HepG2 (cell line): ENCODE measurements around the gene ALG10B. TPM values are rescaled to one million over a fixed set of nuclear protein-coding genes. Genes with fewer than 3 reads are reported as not detected.

Source experiments
- JUNB ChIP-seq: sonication (generic); formaldehyde crosslinking; IDR thresholded peaks from 2 replicates; pipeline ENCODE4 v1.8.0; 2022; ENCODE audit warnings: missing genetic modification reagents, mild to moderate bottlenecking, borderline replicate concordance
- MXD4 ChIP-seq: IDR thresholded peaks from 2 replicates; pipeline ENCODE4 v1.6.1; 2016; ENCODE audit warnings: mild to moderate bottlenecking, missing biosample characterization, missing genetic modification reagents
- NR2F2 ChIP-seq: IDR thresholded peaks from 2 replicates; pipeline ENCODE4 v1.6.1; 2012; ENCODE audit warnings: low read depth, inconsistent platforms, borderline replicate concordance
- POGZ ChIP-seq: sonication (generic); formaldehyde crosslinking; IDR thresholded peaks from 2 replicates; pipeline ENCODE4 v1.4.0; 2020; ENCODE audit warnings: mild to moderate bottlenecking, missing genetic modification reagents
- SMARCC2 ChIP-seq: fragments of 450-650 bp; IDR thresholded peaks from 2 replicates; pipeline ENCODE4 v1.6.1; 2017; ENCODE audit warnings: antibody characterized with exemption, mild to moderate bottlenecking
- SNAPC2 ChIP-seq: sonication (generic); formaldehyde crosslinking; IDR thresholded peaks from 2 replicates; pipeline ENCODE4 v1.8.1; 2022; ENCODE audit warnings: mild to moderate bottlenecking, missing genetic modification reagents
- SOX6 ChIP-seq, 2 experiments: fragments of 450-650 bp in 1 of 2; sonication (generic) in 1 of 2; formaldehyde crosslinking in 1 of 2; IDR thresholded peaks; 2 replicates each; pipeline versions ENCODE4 v1.4.0 to v1.6.1; 2017 to 2020; ENCODE audit warnings: antibody characterized with exemption in 1 of 2, mild to moderate bottlenecking in 1 of 2, missing genetic modification reagents in 1 of 2
- SP2 ChIP-seq: sonication (generic); formaldehyde crosslinking; IDR thresholded peaks from 2 replicates; pipeline ENCODE4 v1.5.1; 2020; ENCODE audit warnings: mild to moderate bottlenecking, missing genetic modification reagents
- THRA ChIP-seq: sonication (generic); formaldehyde crosslinking; IDR thresholded peaks from 2 replicates; pipeline ENCODE4 v1.4.0; 2020; ENCODE audit warnings: missing genetic modification reagents, borderline replicate concordance
- WIZ ChIP-seq: sonication (generic); formaldehyde crosslinking; IDR thresholded peaks from 2 replicates; pipeline ENCODE4 v1.5.1; 2020; ENCODE audit warnings: mild to moderate bottlenecking, missing genetic modification reagents
- ZBTB10 ChIP-seq: sonication (generic); formaldehyde crosslinking; IDR thresholded peaks from 2 replicates; pipeline ENCODE4 v1.4.0; 2020; ENCODE audit warnings: missing genetic modification reagents, borderline replicate concordance
- ZNF251 ChIP-seq: sonication (generic); formaldehyde crosslinking; IDR thresholded peaks from 2 replicates; pipeline ENCODE4 v1.9.0; 2021; ENCODE audit warnings: mild to moderate bottlenecking, missing genetic modification reagents
- polyA plus RNA-seq, 8 experiments: library from polyadenylated mRNA; depleted of rRNA in 3 of 8; stranded (reverse) in 7 of 8; unstranded in 1 of 8; fragments of >200 nt; fragmentation: Illumina TruSeq in 4 of 8; extraction: Trizol in 4 of 8; gene quantifications; 2 replicates each; pipeline versions ENCODE4 v1.2.1 to v1.2.3, GENCODE V29; 2011 to 2016; ENCODE audit warnings: low read depth in 4 of 8, missing spikeins in 1 of 8, mixed read lengths in 1 of 8; ENCODE audit not compliant: insufficient read depth in 1 of 8
- total RNA-seq, 5 experiments: library from RNA; depleted of rRNA; stranded (reverse); fragments of >200 nt; fragmentation: Illumina TruSeq; extraction: Trizol; gene quantifications; 2 replicates each; pipeline ENCODE4 v1.2.3, GENCODE V29; 2016; ENCODE audit warnings: low read depth in 1 of 5
- TF ChIP-seq, protein P1 (sequence below), 2 experiments: sonication (generic) in 1 of 2; formaldehyde crosslinking in 1 of 2; IDR thresholded peaks; 2 replicates each; pipeline versions ENCODE4 v1.6.1 to v1.9.0; 2014 to 2022; ENCODE audit warnings: antibody characterized with exemption in 1 of 2, borderline replicate concordance in 1 of 2, inconsistent platforms in 1 of 2, low read depth in 1 of 2, missing genetic modification reagents in 1 of 2
- TF ChIP-seq, protein P2 (sequence below): IDR thresholded peaks from 2 replicates; pipeline ENCODE4 v1.6.1; 2016; ENCODE audit warnings: low read depth, control low read depth

The ALG10B gene
- total and polyA plus RNA-seq, 2 of the 13 experiments (the other 11 are each of a cell fraction or from before 2014, with no cell fraction given), result 3.3 to 9.3 TPM

DNA sequence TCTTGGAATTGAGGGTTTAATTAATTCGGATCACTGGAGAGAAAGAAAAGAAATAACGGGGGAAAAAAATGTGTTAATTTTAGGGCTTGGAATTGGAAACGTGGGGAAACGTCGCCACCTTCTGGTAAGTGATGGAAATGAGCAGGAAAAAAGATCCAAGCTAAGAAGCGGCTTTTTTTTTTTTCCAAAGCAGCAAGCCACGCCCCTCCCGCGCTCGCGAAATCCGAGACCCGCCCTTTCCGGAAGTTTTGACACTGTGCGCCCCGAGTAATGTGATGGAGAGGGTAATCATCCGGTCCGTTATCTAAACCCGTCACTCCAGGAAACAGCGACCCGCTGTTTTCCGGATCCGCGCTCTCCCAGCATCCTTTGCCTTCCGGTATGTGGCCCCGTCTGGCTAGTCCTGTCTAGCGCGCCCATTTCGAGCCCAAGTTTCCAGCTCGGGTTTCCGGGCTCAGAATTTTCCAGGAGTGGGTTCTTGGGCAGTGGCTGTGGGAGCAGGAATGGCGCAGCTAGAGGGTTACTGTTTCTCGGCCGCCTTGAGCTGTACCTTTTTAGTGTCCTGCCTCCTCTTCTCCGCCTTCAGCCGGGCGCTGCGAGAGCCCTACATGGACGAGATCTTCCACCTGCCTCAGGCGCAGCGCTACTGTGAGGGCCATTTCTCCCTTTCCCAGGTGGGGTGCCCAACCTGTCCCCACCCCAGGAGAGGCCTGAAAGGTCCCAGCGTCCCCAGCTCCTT, at the start of gene ALG10B (continued):
- TF ChIP-seq, protein P1, sequence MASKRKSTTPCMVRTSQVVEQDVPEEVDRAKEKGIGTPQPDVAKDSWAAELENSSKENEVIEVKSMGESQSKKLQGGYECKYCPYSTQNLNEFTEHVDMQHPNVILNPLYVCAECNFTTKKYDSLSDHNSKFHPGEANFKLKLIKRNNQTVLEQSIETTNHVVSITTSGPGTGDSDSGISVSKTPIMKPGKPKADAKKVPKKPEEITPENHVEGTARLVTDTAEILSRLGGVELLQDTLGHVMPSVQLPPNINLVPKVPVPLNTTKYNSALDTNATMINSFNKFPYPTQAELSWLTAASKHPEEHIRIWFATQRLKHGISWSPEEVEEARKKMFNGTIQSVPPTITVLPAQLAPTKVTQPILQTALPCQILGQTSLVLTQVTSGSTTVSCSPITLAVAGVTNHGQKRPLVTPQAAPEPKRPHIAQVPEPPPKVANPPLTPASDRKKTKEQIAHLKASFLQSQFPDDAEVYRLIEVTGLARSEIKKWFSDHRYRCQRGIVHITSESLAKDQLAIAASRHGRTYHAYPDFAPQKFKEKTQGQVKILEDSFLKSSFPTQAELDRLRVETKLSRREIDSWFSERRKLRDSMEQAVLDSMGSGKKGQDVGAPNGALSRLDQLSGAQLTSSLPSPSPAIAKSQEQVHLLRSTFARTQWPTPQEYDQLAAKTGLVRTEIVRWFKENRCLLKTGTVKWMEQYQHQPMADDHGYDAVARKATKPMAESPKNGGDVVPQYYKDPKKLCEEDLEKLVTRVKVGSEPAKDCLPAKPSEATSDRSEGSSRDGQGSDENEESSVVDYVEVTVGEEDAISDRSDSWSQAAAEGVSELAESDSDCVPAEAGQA (IDR thresholded peaks at IDR 0.05; ENCODE audit: low read depth), result peak; percentile 58; the same call in 1 of the 2 replicates
- TF ChIP-seq, protein P1 (CRISPR knock-in tag; IDR thresholded peaks at IDR 0.05; ENCODE audit: borderline replicate concordance), result no peak
- no peak for TF ChIP-seq SNAPC2 (CRISPR knock-in tag)
- TF ChIP-seq, protein P2, sequence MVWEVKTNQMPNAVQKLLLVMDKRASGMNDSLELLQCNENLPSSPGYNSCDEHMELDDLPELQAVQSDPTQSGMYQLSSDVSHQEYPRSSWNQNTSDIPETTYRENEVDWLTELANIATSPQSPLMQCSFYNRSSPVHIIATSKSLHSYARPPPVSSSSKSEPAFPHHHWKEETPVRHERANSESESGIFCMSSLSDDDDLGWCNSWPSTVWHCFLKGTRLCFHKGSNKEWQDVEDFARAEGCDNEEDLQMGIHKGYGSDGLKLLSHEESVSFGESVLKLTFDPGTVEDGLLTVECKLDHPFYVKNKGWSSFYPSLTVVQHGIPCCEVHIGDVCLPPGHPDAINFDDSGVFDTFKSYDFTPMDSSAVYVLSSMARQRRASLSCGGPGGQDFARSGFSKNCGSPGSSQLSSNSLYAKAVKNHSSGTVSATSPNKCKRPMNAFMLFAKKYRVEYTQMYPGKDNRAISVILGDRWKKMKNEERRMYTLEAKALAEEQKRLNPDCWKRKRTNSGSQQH (CRISPR knock-in tag), result peak; percentile 90
- TF ChIP-seq SP2 (CRISPR knock-in tag), result no peak
- TF ChIP-seq ZBTB10 (CRISPR knock-in tag), result no peak
- 0 out of 2 replicates have a peak, but pooled peaks have one; percentile 32 for TF ChIP-seq MXD4 (CRISPR knock-in tag)
- TF ChIP-seq NR2F2, result 0 out of 2 replicates have a peak, but pooled peaks have one; percentile 22
- TF ChIP-seq ZNF251 (CRISPR knock-in tag), result no peak
- peak; percentile 81 for TF ChIP-seq POGZ (CRISPR knock-in tag)
- no peak for TF ChIP-seq JUNB (CRISPR knock-in tag)
- no peak for TF ChIP-seq WIZ
- no peak for TF ChIP-seq SOX6 (IDR thresholded peaks at IDR 0.05)
- TF ChIP-seq SOX6 (CRISPR knock-in tag; IDR thresholded peaks at IDR 0.05), result peak; percentile 26; the same call in 1 of the 2 replicates
- TF ChIP-seq THRA, result 0 out of 2 replicates have a peak, but pooled peaks have one; percentile 18
- TF ChIP-seq SMARCC2, result no peak
